Natural killer cell treated with Interleukin-12 subunit alpha and Interleukin-12 subunit beta and Interleukin-15 and Interleukin-18, amount 100 ng/mL, for 72 hours (primary cell): Measurements from ENCODE around the gene RASGEF1C. TPM values are rescaled to one million over a fixed set of nuclear protein-coding genes. Genes with fewer than 3 reads are reported as not detected.
A peak's percentile ranks its signal among the peaks of the same experiment; 100 is the strongest.

Experiments used
- ATAC-seq, 2 donors: fragments of 150-1000 bp; cut with Tn5 transposase in 1 of 2; sonication (Bioruptor Pico), chemical (Tn5 transposase) in 1 of 2; 2 replicates each; pipeline ENCODE4 v1.10.0; 2021
- DNase-seq: peaks from one replicate; pipeline ENCODE4 v3.0.0; 2022; ENCODE audit warnings: low spot score
- H3K27ac Mint-ChIP-seq, 2 donors: 1 replicate in 1 of 2; 2 replicates in 1 of 2; pipeline ENCODE4 v1.8.0; 2022; ENCODE audit warnings: mixed read lengths in 2 of 2, mild to moderate bottlenecking in 1 of 2, moderate library complexity in 1 of 2
- H3K27me3 Mint-ChIP-seq, 2 donors: 1 replicate in 1 of 2; 2 replicates in 1 of 2; pipeline ENCODE4 v1.8.0; 2022; ENCODE audit warnings: mixed read lengths in 2 of 2
- H3K36me3 Mint-ChIP-seq: one replicate; pipeline ENCODE4 v1.8.0; 2022; ENCODE audit warnings: mixed read lengths
- H3K4me1 Mint-ChIP-seq, 2 donors: 1 replicate in 1 of 2; 2 replicates in 1 of 2; pipeline ENCODE4 v1.8.0; 2022; ENCODE audit warnings: low read depth in 2 of 2, mixed read lengths in 2 of 2, mild to moderate bottlenecking in 1 of 2
- H3K4me3 Mint-ChIP-seq: one replicate; pipeline ENCODE4 v1.8.0; 2022; ENCODE audit warnings: mixed read lengths
- H3K9me3 Mint-ChIP-seq: 2 replicates; pipeline ENCODE4 v1.8.0; 2022; ENCODE audit warnings: mixed read lengths
- total RNA-seq, 2 donors: library from RNA; stranded (reverse); gene quantifications; one replicate each; pipeline ENCODE4 v1.2.3, GENCODE V29; 2022

The RASGEF1C gene
- not detected for total RNA-seq

- Mint-ChIP-seq H3K9me3 (peaks cover 4% of the 10 kb centered on the region), H3K4me1 (peaks cover 4% of the 10 kb centered on the region in 2 donors), H3K27ac (no peak within 1 kb of the TSS), H3K27me3 (peaks cover 32 to 38% of the 10 kb centered on the region in 2 donors), H3K36me3 (peaks cover 6% of the 10 kb centered on the region), H3K4me3 (peak within 1 kb of the TSS; percentile 24)
- ATAC-seq (peak; percentile 88 to 92), DNase-seq (peak; percentile 71)
These were observed at the start of gene RASGEF1C for GRCh38 chr5:180209137-180209581. TSS of gene RASGEF1C (minus strand) at chr5:180209211. CDS start at chr5:180138052, 71,159 bp downstream.

GRCh38 chr5:180253036-180253824 is 44.2 kb upstream of the RASGEF1C start:
- peaks cover 55% of the 10 kb centered on the region for H3K36me3 Mint-ChIP-seq
- no peaks in the 10 kb centered on the region for H3K27me3 Mint-ChIP-seq
- peaks cover 17% of the 10 kb centered on the region for H3K9me3 Mint-ChIP-seq
- DNase-seq (no peak), ATAC-seq (no peak)
- H3K27ac Mint-ChIP-seq: no peak overlapping the region
- H3K4me3 Mint-ChIP-seq: no peak overlapping the region
- H3K4me1 Mint-ChIP-seq: peaks cover 0 to 4% of the 10 kb centered on the region in 2 donors

GRCh38 chr5:180251887-180252286 is 42.9 kb upstream of the RASGEF1C start:
- Mint-ChIP-seq H3K27ac (no peak overlapping the region), H3K4me1 (peaks cover 0 to 4% of the 10 kb centered on the region in 2 donors), H3K9me3 (peaks cover 13% of the 10 kb centered on the region), H3K36me3 (peaks cover 54% of the 10 kb centered on the region), H3K27me3 (no peaks in the 10 kb centered on the region), H3K4me3 (no peak overlapping the region)
- ATAC-seq (no peak), DNase-seq (no peak)

GRCh38 chr5:180251141-180251540 is 42.1 kb upstream of the RASGEF1C start:
- H3K27ac Mint-ChIP-seq: no peak overlapping the region

GRCh38 chr5:180250329-180250728 is 41.3 kb upstream of the RASGEF1C start:
- Mint-ChIP-seq H3K9me3 (peaks cover 9% of the 10 kb centered on the region), H3K27me3 (no peaks in the 10 kb centered on the region), H3K27ac (no peak overlapping the region), H3K4me1 (peaks cover under 1 to 4% of the 10 kb centered on the region in 2 donors), H3K4me3 (no peak overlapping the region), H3K36me3 (peaks cover 50% of the 10 kb centered on the region)
- ATAC-seq (no peak), DNase-seq (no peak)

More at GRCh38 chr5:180251141-180251540, 42.1 kb upstream of the RASGEF1C start:
- H3K9me3 Mint-ChIP-seq: peaks cover 13% of the 10 kb centered on the region
- peaks cover 54% of the 10 kb centered on the region for H3K36me3 Mint-ChIP-seq
- DNase-seq: no peak
- ATAC-seq: no peak
- no peak overlapping the region for H3K4me3 Mint-ChIP-seq
- no peaks in the 10 kb centered on the region for H3K27me3 Mint-ChIP-seq
- peaks cover 0 to 4% of the 10 kb centered on the region in 2 donors for H3K4me1 Mint-ChIP-seq

GRCh38 chr5:180241600-180241999 is 32.6 kb upstream of the RASGEF1C start:
- no peaks in the 10 kb centered on the region for H3K27me3 Mint-ChIP-seq
- peaks cover 24% of the 10 kb centered on the region for H3K36me3 Mint-ChIP-seq
- no peak for ATAC-seq
- no peak for DNase-seq
- H3K9me3 Mint-ChIP-seq: no peaks in the 10 kb centered on the region
- H3K4me3 Mint-ChIP-seq: no peak overlapping the region
- H3K27ac Mint-ChIP-seq: no peak overlapping the region
- peaks cover 6 to 7% of the 10 kb centered on the region in 2 donors for H3K4me1 Mint-ChIP-seq

- H3K4me3 Mint-ChIP-seq: no peak overlapping the region
- DNase-seq (no peak), ATAC-seq (no peak)
- H3K36me3 Mint-ChIP-seq: peaks cover 21% of the 10 kb centered on the region
- H3K9me3 Mint-ChIP-seq: no peaks in the 10 kb centered on the region
- H3K27ac Mint-ChIP-seq: no peak overlapping the region
- no peaks in the 10 kb centered on the region for H3K27me3 Mint-ChIP-seq
- H3K4me1 Mint-ChIP-seq: no peaks in the 10 kb centered on the region
These were observed 29.6 kb upstream of the RASGEF1C start for GRCh38 chr5:180238631-180239030.

GRCh38 chr5:180235846-180236245 is 26.8 kb upstream of the RASGEF1C start:
- Mint-ChIP-seq H3K27ac (no peak overlapping the region), H3K36me3 (peaks cover 26% of the 10 kb centered on the region), H3K4me3 (no peak overlapping the region), H3K4me1 (no peaks in the 10 kb centered on the region), H3K9me3 (no peaks in the 10 kb centered on the region), H3K27me3 (no peaks in the 10 kb centered on the region)
- no peak for ATAC-seq
- no peak for DNase-seq

GRCh38 chr5:180235077-180235476 is 26.1 kb upstream of the RASGEF1C start:
- Mint-ChIP-seq H3K27ac (no peak overlapping the region), H3K4me1 (no peaks in the 10 kb centered on the region), H3K27me3 (no peaks in the 10 kb centered on the region), H3K36me3 (peaks cover 18% of the 10 kb centered on the region), H3K9me3 (no peaks in the 10 kb centered on the region), H3K4me3 (no peak overlapping the region)
- DNase-seq (no peak), ATAC-seq (no peak)

GRCh38 chr5:180234271-180234670 is 25.3 kb upstream of the RASGEF1C start:
- Mint-ChIP-seq H3K9me3 (no peaks in the 10 kb centered on the region), H3K4me1 (no peaks in the 10 kb centered on the region), H3K36me3 (peaks cover 18% of the 10 kb centered on the region), H3K4me3 (no peak overlapping the region), H3K27ac (no peak overlapping the region), H3K27me3 (no peaks in the 10 kb centered on the region)
- ATAC-seq (no peak), DNase-seq (no peak)

GRCh38 chr5:180233729-180234128 is 24.7 kb upstream of the RASGEF1C start:
- ATAC-seq (no peak), DNase-seq (no peak)
- H3K36me3 Mint-ChIP-seq: peaks cover 18% of the 10 kb centered on the region
- no peak overlapping the region for H3K27ac Mint-ChIP-seq
- no peaks in the 10 kb centered on the region for H3K4me1 Mint-ChIP-seq
- no peaks in the 10 kb centered on the region for H3K9me3 Mint-ChIP-seq
- H3K4me3 Mint-ChIP-seq: no peak overlapping the region
- H3K27me3 Mint-ChIP-seq: no peaks in the 10 kb centered on the region

GRCh38 chr5:180230017-180230416 is 21.0 kb upstream of the RASGEF1C start:
- DNase-seq (no peak), ATAC-seq (no peak)
- peaks cover 5% of the 10 kb centered on the region for H3K9me3 Mint-ChIP-seq
- no peak overlapping the region for H3K4me3 Mint-ChIP-seq
- no peaks in the 10 kb centered on the region for H3K4me1 Mint-ChIP-seq
- H3K27ac Mint-ChIP-seq: no peak overlapping the region
- peaks cover 19% of the 10 kb centered on the region for H3K36me3 Mint-ChIP-seq
- H3K27me3 Mint-ChIP-seq: no peaks in the 10 kb centered on the region

GRCh38 chr5:180222056-180222455 is 13.0 kb upstream of the RASGEF1C start:
- no peak for DNase-seq
- peaks cover 50% of the 10 kb centered on the region for H3K36me3 Mint-ChIP-seq
- no peak for ATAC-seq
- no peak overlapping the region for H3K4me3 Mint-ChIP-seq
- no peaks in the 10 kb centered on the region for H3K4me1 Mint-ChIP-seq
- no peaks in the 10 kb centered on the region for H3K27me3 Mint-ChIP-seq
- H3K9me3 Mint-ChIP-seq: peaks cover 35% of the 10 kb centered on the region
- H3K27ac Mint-ChIP-seq: no peak overlapping the region

GRCh38 chr5:180217797-180218196 is 8.8 kb upstream of the RASGEF1C start:
- peaks cover 3 to 8% of the 10 kb centered on the region in 2 donors for H3K27me3 Mint-ChIP-seq
- no peak overlapping the region for H3K27ac Mint-ChIP-seq
- H3K36me3 Mint-ChIP-seq: peaks cover 34% of the 10 kb centered on the region
- H3K4me3 Mint-ChIP-seq: no peak overlapping the region
- ATAC-seq: no peak
- no peaks in the 10 kb centered on the region for H3K4me1 Mint-ChIP-seq
- H3K9me3 Mint-ChIP-seq: peaks cover 28% of the 10 kb centered on the region
- no peak for DNase-seq
